Measurements from ENCODE around the gene KLHL11.
"Not testable (repeated sequence)": the region's sequence is repeated elsewhere in the genome, so short reads cannot be mapped to it uniquely, and the experiment has no call there.

KLHL11 gene

GRCh38 chr17:41885733-41886132 is 20.5 kb upstream of the KLHL11 start:
- no peak for DNase-seq (ENCODE audit: low spot score)

GRCh38 chr17:41882756-41883155 is 17.5 kb upstream of the KLHL11 start:
- no peak for DNase-seq (ENCODE audit: low spot score)

- DNase-seq (ENCODE audit: low spot score): no peak
Measured at GRCh38 chr17:41880130-41880529, 14.9 kb upstream of the KLHL11 start.

GRCh38 chr17:41874293-41874670 is 9.1 kb upstream of the KLHL11 start:
- not testable (repeated sequence) for DNase-seq (ENCODE audit: low spot score)

GRCh38 chr17:41873559-41874292 is 8.5 kb upstream of the KLHL11 start:
- no peak for DNase-seq (ENCODE audit: low spot score)

GRCh38 chr17:41871789-41872188 is 6.6 kb upstream of the KLHL11 start:
- no peak for DNase-seq (ENCODE audit: low spot score)

- DNase-seq (ENCODE audit: low spot score): no peak
Measured at GRCh38 chr17:41870627-41871026, 5.4 kb upstream of the KLHL11 start.

- DNase-seq (ENCODE audit: low spot score): no peak
Measured at GRCh38 chr17:41870097-41870496, 4.9 kb upstream of the KLHL11 start.

GRCh38 chr17:41869426-41869825 is 4.2 kb upstream of the KLHL11 start:
- no peak for DNase-seq (ENCODE audit: low spot score)

GRCh38 chr17:41868568-41868967 is 3.3 kb upstream of the KLHL11 start:
- DNase-seq (ENCODE audit: low spot score): no peak

GRCh38 chr17:41865596-41865893 is 322 bp upstream of the KLHL11 start:
- DNase-seq (ENCODE audit: low spot score): no peak

GRCh38 chr17:41864498-41864835 is 756 bp downstream of the KLHL11 start:
- no peak for DNase-seq (ENCODE audit: low spot score)

GRCh38 chr17:41863074-41863848 is 2.0 kb downstream of the KLHL11 start:
- no peak for DNase-seq (ENCODE audit: low spot score)

GRCh38 chr17:41860254-41860931 is 4.8 kb downstream of the KLHL11 start:
- no peak for DNase-seq (ENCODE audit: low spot score)

GRCh38 chr17:41851382-41851781 is 13.8 kb downstream of the KLHL11 start:
- DNase-seq (ENCODE audit: low spot score): not testable (repeated sequence)

- DNase-seq (ENCODE audit: low spot score): no peak
Measured at GRCh38 chr17:41849251-41849990, 15.8 kb downstream of the KLHL11 start.

GRCh38 chr17:41848788-41849187 is 16.4 kb downstream of the KLHL11 start:
- no peak for DNase-seq (ENCODE audit: low spot score)

GRCh38 chr17:41844971-41845370 is 20.3 kb downstream of the KLHL11 start:
- DNase-seq (ENCODE audit: low spot score): no peak

GRCh38 chr17:41840781-41841180 is 24.4 kb downstream of the KLHL11 start:
- not testable (repeated sequence) for DNase-seq (ENCODE audit: low spot score)

GRCh38 chr17:41839448-41839847 is 25.8 kb downstream of the KLHL11 start:
- not testable (repeated sequence) for DNase-seq (ENCODE audit: low spot score)

GRCh38 chr17:41837761-41838538 is 27.3 kb downstream of the KLHL11 start, which contains the start of gene KLHL10:
KLHL10 (plus strand) TSS chr17:41837825; CDS start chr17:41837933, 108 bp downstream.
- DNase-seq (ENCODE audit: low spot score): no peak
